Activated CD8-positive, alpha-beta T cell treated with anti-CD3 and anti-CD28 coated beads for 36 hours (primary cell): ENCODE data around the gene MON1B. TPM values are rescaled to one million over a fixed set of nuclear protein-coding genes. Genes with fewer than 3 reads are reported as not detected.

Source experiments
- ATAC-seq: fragments of 200-7000 bp; cut with Tn5 transposase; one replicate; pipeline ENCODE4 v1.10.0; 2021; ENCODE audit warnings: mild to moderate bottlenecking, moderate library complexity
- CTCF ChIA-PET: fragments of 350-600 bp; sonication (Branson Sonifier 250); formaldehyde crosslinking; loops from one replicate; lab custom pipeline; 2021; ENCODE audit warnings: antibody characterized with exemption; lab: Charles Lee
- POLR2A ChIA-PET: fragments of 350-600 bp; sonication (Branson Sonifier 250); formaldehyde crosslinking; loops from one replicate; lab custom pipeline; 2021; ENCODE audit warnings: antibody characterized with exemption; lab: Charles Lee
- DNase-seq: peaks from one replicate; pipeline ENCODE4 v3.0.0-alpha.2; 2020
- H3K27ac Mint-ChIP-seq: one replicate; pipeline ENCODE4 v1.8.0; 2021; ENCODE audit warnings: mild to moderate bottlenecking, mixed read lengths
- H3K27me3 Mint-ChIP-seq: one replicate; pipeline ENCODE4 v1.8.0; 2021; ENCODE audit warnings: mixed read lengths
- H3K36me3 Mint-ChIP-seq: one replicate; pipeline ENCODE4 v1.8.0; 2021; ENCODE audit warnings: low read depth, mixed read lengths
- H3K4me1 Mint-ChIP-seq: one replicate; pipeline ENCODE4 v1.8.0; 2021; ENCODE audit warnings: low read depth, mixed read lengths
- H3K4me3 Mint-ChIP-seq: one replicate; pipeline ENCODE4 v1.8.0; 2021; ENCODE audit warnings: mild to moderate bottlenecking, moderate library complexity, mixed read lengths
- H3K9me3 Mint-ChIP-seq: one replicate; pipeline ENCODE4 v1.8.0; 2021; ENCODE audit warnings: mixed read lengths
- CTCF ChIP-seq: fragments of 200-600 bp; IDR thresholded peaks from one replicate; pipeline ENCODE4 v1.8.0; 2022; ENCODE audit warnings: antibody characterized with exemption, mild to moderate bottlenecking
- intact Hi-C: fragments of 100-400 bp; cut with micrococcal nuclease; formaldehyde crosslinking; loops from one replicate; pipeline ENCODE4 v1.10.0; 2022
- total RNA-seq, 2 experiments: library from RNA; stranded (reverse); gene quantifications; one replicate each; pipeline ENCODE4 v1.2.3, GENCODE V29; 2021

Gene MON1B
- total RNA-seq, 2 experiments from 2014 or later = 54.3 to 60.5 TPM

GRCh38 chr16:77223184-77223583 lies 32.2 kb downstream of the MON1B start:
- POLR2A ChIA-PET = no interaction called here
- H3K27ac Mint-ChIP-seq = no peak overlapping the region
- CTCF ChIA-PET = interaction anchor here (0.7 to 1.8 kb wide), 7 partner anchors 9 to 361 kb away, joined by 3 to 4 read pairs (median 3); no protein-coding TSS in a partner anchor
- no peak overlapping the region for H3K4me3 Mint-ChIP-seq
- peaks cover 5% of the 10 kb centered on the region for H3K27me3 Mint-ChIP-seq
- ATAC-seq (peak; percentile 47), DNase-seq (peak; percentile 48)
- intact Hi-C loops = no loop called here
- no peaks in the 10 kb centered on the region for H3K36me3 Mint-ChIP-seq
- peak; percentile 63 for TF ChIP-seq CTCF
- no peaks in the 10 kb centered on the region for H3K9me3 Mint-ChIP-seq
- H3K4me1 Mint-ChIP-seq = no peaks in the 10 kb centered on the region

- POLR2A ChIA-PET = no interaction called here
- intact Hi-C loops = no loop called here
- CTCF ChIA-PET = no interaction called here
- H3K36me3 Mint-ChIP-seq = no peaks in the 10 kb centered on the region
- no peak for DNase-seq
- no peak for TF ChIP-seq CTCF
- no peak overlapping the region for H3K27ac Mint-ChIP-seq
- peaks cover 11% of the 10 kb centered on the region for H3K27me3 Mint-ChIP-seq
- no peak overlapping the region for H3K4me3 Mint-ChIP-seq
- H3K9me3 Mint-ChIP-seq = no peaks in the 10 kb centered on the region
- ATAC-seq = no peak
- H3K4me1 Mint-ChIP-seq = no peaks in the 10 kb centered on the region
Observed at GRCh38 chr16:77225182-77225581, 34.2 kb downstream of the MON1B start.

DNA sequence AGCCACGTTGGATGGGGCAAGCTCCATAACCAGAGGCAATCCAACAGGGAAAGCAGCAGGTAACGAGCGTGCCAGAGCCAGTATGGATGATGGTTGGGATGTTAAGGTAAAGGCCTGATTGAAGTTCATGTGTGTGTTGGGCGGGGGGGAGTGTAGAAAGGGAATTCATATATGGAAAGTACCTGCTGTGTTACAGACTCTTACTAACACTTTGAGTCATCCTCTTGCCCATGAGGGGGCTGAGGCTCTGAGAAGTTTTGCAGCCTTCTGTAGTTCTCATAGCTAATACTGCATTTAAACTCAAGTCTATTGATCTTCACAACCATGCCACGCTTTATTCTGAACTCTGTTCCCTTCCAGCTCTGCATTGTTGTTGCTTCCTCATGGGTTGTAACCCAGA lies 36.8 kb downstream of the MON1B start:
- Mint-ChIP-seq H3K9me3 (no peaks in the 10 kb centered on the region), H3K27ac (no peak overlapping the region), H3K4me3 (no peak overlapping the region), H3K27me3 (peaks cover 19% of the 10 kb centered on the region), H3K4me1 (no peaks in the 10 kb centered on the region), H3K36me3 (no peaks in the 10 kb centered on the region)
- intact Hi-C loops = no loop called here
- ATAC-seq (peak; percentile 42), DNase-seq (peak; percentile 23)
- ChIA-PET CTCF (interaction anchor here (0.6 kb wide), 1 partner anchor 9 kb away, joined by 3 read pairs; no protein-coding TSS in a partner anchor), POLR2A (no interaction called here)
- TF ChIP-seq CTCF = no peak

GRCh38 chr16:77231047-77231446 lies 40.1 kb downstream of the MON1B start:
- POLR2A ChIA-PET = interaction anchor here (0.6 kb wide), 1 partner anchor 872 kb away, joined by 3 read pairs; no protein-coding TSS in a partner anchor
- no peak for DNase-seq
- Mint-ChIP-seq H3K36me3 (no peaks in the 10 kb centered on the region), H3K9me3 (no peaks in the 10 kb centered on the region), H3K4me3 (no peak overlapping the region), H3K4me1 (no peaks in the 10 kb centered on the region), H3K27me3 (peaks cover 24% of the 10 kb centered on the region), H3K27ac (no peak overlapping the region)
- TF ChIP-seq CTCF = no peak
- no peak for ATAC-seq
- intact Hi-C loops = no loop called here
- CTCF ChIA-PET = interaction anchor here (1.6 to 4.1 kb wide), 2 partner anchors 9 to 354 kb away, joined by 4 to 28 read pairs; no protein-coding TSS in a partner anchor

- intact Hi-C loops = no loop called here
- DNase-seq (no peak), ATAC-seq (no peak)
- no peak overlapping the region for H3K27ac Mint-ChIP-seq
- POLR2A ChIA-PET = no interaction called here
- H3K27me3 Mint-ChIP-seq = peaks cover 22% of the 10 kb centered on the region
- no peaks in the 10 kb centered on the region for H3K9me3 Mint-ChIP-seq
- CTCF ChIA-PET = interaction anchor here (0.9 to 9.0 kb wide), 4 partner anchors 43 to 365 kb away, joined by 3 to 146 read pairs (median 4); no protein-coding TSS in a partner anchor
- TF ChIP-seq CTCF = no peak
- H3K4me1 Mint-ChIP-seq = peaks cover 3% of the 10 kb centered on the region
- H3K36me3 Mint-ChIP-seq = no peaks in the 10 kb centered on the region
- H3K4me3 Mint-ChIP-seq = no peak overlapping the region
Observed at GRCh38 chr16:77233799-77234519, 43.0 kb downstream of the MON1B start.
